NB4 (cell line): ENCODE results near the gene LMAN2.

Source experiments
- DNase-seq: peaks from one replicate; pipeline ENCODE4 v3.0.0; 2010; ENCODE audit warnings: low read depth
- H3K4me3 ChIP-seq: one replicate; pipeline ENCODE4 v1.5.1; 2011; ENCODE audit warnings: mild to moderate bottlenecking, low read depth, low read length, moderate library complexity
- CTCF ChIP-seq: IDR thresholded peaks from one replicate; pipeline ENCODE4 v1.5.1; 2012; ENCODE audit warnings: low read depth, low read length
- MAX ChIP-seq: IDR thresholded peaks from 2 replicates; pipeline ENCODE4 v1.6.1; 2011; ENCODE audit warnings: low read depth, low read length
- MYC ChIP-seq: IDR thresholded peaks from 2 replicates; pipeline ENCODE4 v1.6.1; 2011; ENCODE audit warnings: low read depth, low read length
- POLR2A ChIP-seq: IDR thresholded peaks from 2 replicates; pipeline ENCODE4 v1.6.1; 2011; ENCODE audit warnings: mild to moderate bottlenecking; ENCODE audit not compliant: insufficient read length; ENCODE audit errors: extremely low read depth

Gene LMAN2

GRCh38 chr5:177334155-177334551 lies 17.3 kb downstream of the LMAN2 start:
- H3K4me3 ChIP-seq: no peak overlapping the region
- DNase-seq: no peak
- TF ChIP-seq MAX (no peak), POLR2A (no peak), CTCF (no peak), MYC (no peak)

GRCh38 chr5:177333420-177334154 lies 17.9 kb downstream of the LMAN2 start:
- DNase-seq: no peak
- H3K4me3 ChIP-seq: no peak overlapping the region
- TF ChIP-seq POLR2A: no peak
- no peak for TF ChIP-seq MYC
- no peak for TF ChIP-seq CTCF
- no peak for TF ChIP-seq MAX

- DNase-seq: no peak
- TF ChIP-seq MAX (no peak), POLR2A (no peak), CTCF (no peak), MYC (no peak)
- no peak overlapping the region for H3K4me3 ChIP-seq
These were observed 18.6 kb downstream of the LMAN2 start for GRCh38 chr5:177332896-177333260.

- no peak for DNase-seq
- H3K4me3 ChIP-seq: no peak overlapping the region
- no peak for TF ChIP-seq MAX
These were observed 19.2 kb downstream of the LMAN2 start for GRCh38 chr5:177332031-177332895.

GRCh38 chr5:177330991-177331842 lies 20.3 kb downstream of the LMAN2 start:
- no peak for DNase-seq
- no peak overlapping the region for H3K4me3 ChIP-seq
- TF ChIP-seq POLR2A (no peak), MYC (no peak), CTCF (no peak), MAX (no peak)
